Measurements from ENCODE around the gene CLEC4A. TPM values are rescaled to one million over a fixed set of nuclear protein-coding genes. Genes with fewer than 3 reads are reported as not detected.
"Not testable (repeated sequence)": the region's sequence is repeated elsewhere in the genome, so short reads cannot be mapped to it uniquely, and the experiment has no call there.

The CLEC4A gene
- not detected in 2 replicates for total RNA-seq (2014; rRNA removed; shearing (Covaris generic))

GRCh38 chr12:8123124-8123912 lies at the start of gene CLEC4A:
CLEC4A (plus strand) TSS chr12:8123617; CDS start chr12:8123879, 262 bp downstream.
- no peak for DNase-seq (ENCODE audit: low spot score)

- DNase-seq (ENCODE audit: low spot score) = no peak
Observed at GRCh38 chr12:8075935-8076334, 47.5 kb upstream of the CLEC4A start.

- DNase-seq (ENCODE audit: low spot score) = no peak
Observed at GRCh38 chr12:8076366-8076765, 47.1 kb upstream of the CLEC4A start.

- DNase-seq (ENCODE audit: low spot score) = peak; percentile 17
Observed at GRCh38 chr12:8077207-8077606, 46.2 kb upstream of the CLEC4A start.

GRCh38 chr12:8078398-8078797 lies 45.0 kb upstream of the CLEC4A start:
- DNase-seq (ENCODE audit: low spot score) = peak; percentile 67

GRCh38 chr12:8078916-8079315 lies 44.5 kb upstream of the CLEC4A start:
- DNase-seq (ENCODE audit: low spot score) = no peak

GRCh38 chr12:8080120-8080519 lies 43.3 kb upstream of the CLEC4A start:
- no peak for DNase-seq (ENCODE audit: low spot score)

- no peak for DNase-seq (ENCODE audit: low spot score)
Observed at GRCh38 chr12:8081251-8081920, 42.0 kb upstream of the CLEC4A start.

GRCh38 chr12:8082808-8083100 lies 40.7 kb upstream of the CLEC4A start:
- DNase-seq (ENCODE audit: low spot score) = no peak

- not testable (repeated sequence) for DNase-seq (ENCODE audit: low spot score)
Observed at GRCh38 chr12:8084351-8084750, 39.1 kb upstream of the CLEC4A start.

GRCh38 chr12:8087666-8088065 lies 35.8 kb upstream of the CLEC4A start:
- DNase-seq (ENCODE audit: low spot score) = no peak

GRCh38 chr12:8088574-8088973 lies 34.8 kb upstream of the CLEC4A start:
- DNase-seq (ENCODE audit: low spot score) = no peak

- DNase-seq (ENCODE audit: low spot score) = not testable (repeated sequence)
Observed at GRCh38 chr12:8089277-8089676, 34.1 kb upstream of the CLEC4A start.

GRCh38 chr12:8089716-8090115 lies 33.7 kb upstream of the CLEC4A start:
- DNase-seq (ENCODE audit: low spot score) = no peak

GRCh38 chr12:8093291-8093690 lies 30.1 kb upstream of the CLEC4A start:
- no peak for DNase-seq (ENCODE audit: low spot score)

- DNase-seq (ENCODE audit: low spot score) = no peak
Observed at GRCh38 chr12:8096281-8096915, 27.0 kb upstream of the CLEC4A start.

- no peak for DNase-seq (ENCODE audit: low spot score)
Observed at GRCh38 chr12:8099235-8099634, 24.2 kb upstream of the CLEC4A start.

GRCh38 chr12:8108808-8109398 lies 14.5 kb upstream of the CLEC4A start:
- DNase-seq (ENCODE audit: low spot score) = peak; percentile 71

- DNase-seq (ENCODE audit: low spot score) = not testable (repeated sequence)
Observed at GRCh38 chr12:8113117-8113516, 10.3 kb upstream of the CLEC4A start.

- no peak for DNase-seq (ENCODE audit: low spot score)
Observed at GRCh38 chr12:8120072-8120713, 3.2 kb upstream of the CLEC4A start.

GRCh38 chr12:8127138-8127537 lies 3.7 kb downstream of the CLEC4A start:
- DNase-seq (ENCODE audit: low spot score) = no peak

Data from H4 (cell line).